ENCODE results near the gene TBC1D21.

The TBC1D21 gene

DNA sequence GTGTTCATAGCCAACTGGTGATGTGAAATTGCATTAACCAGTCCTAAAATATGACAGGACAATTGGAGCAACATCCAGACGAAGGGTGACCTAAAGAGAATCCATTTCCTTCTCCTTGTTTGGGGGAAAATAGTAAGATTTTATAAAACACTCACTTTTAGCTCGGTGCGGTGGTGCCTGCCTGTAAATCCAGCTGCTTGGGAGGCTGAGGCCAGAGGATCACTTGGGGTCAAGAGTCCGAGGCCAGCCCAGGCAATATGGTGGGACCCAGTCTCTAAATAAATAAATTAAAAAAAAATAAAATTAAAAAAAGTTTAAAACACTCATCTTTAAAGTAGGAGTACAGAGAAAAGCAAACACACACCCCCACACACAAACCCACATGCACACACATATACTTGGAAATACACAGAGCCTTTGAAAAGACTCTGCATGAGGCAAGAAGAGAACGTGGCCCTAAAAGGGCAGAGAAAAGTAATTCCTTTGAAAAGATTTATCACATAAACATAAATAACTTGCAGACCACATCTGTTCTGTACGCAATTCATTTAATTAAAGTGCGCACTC lies 38.7 kb downstream of the TBC1D21 start:
- DNase-seq (ENCODE audit: extremely low spot score): no peak
- ChIA-PET POLR2A (no interaction called here), CTCF (interaction anchor here (0.8 kb wide), 1 partner anchor 14 kb away, joined by 4 read pairs; no protein-coding TSS in a partner anchor)
- no peak for TF ChIP-seq FOXK2 (IDR thresholded peaks at IDR 0.05)
- TF ChIP-seq SUZ12 (IDR thresholded peaks at IDR 0.05): no peak
- no peak for TF ChIP-seq ZNF384 (IDR thresholded peaks at IDR 0.05)
- no peak for TF ChIP-seq LEF1 (IDR thresholded peaks at IDR 0.05; ENCODE audit: borderline replicate concordance)
- TF ChIP-seq FOXA1 (IDR thresholded peaks at IDR 0.05): no peak
- TF ChIP-seq BHLHE40 (IDR thresholded peaks at IDR 0.05; ENCODE audit: borderline replicate concordance): no peak
- no peak for TF ChIP-seq L3MBTL2 (conservative IDR thresholded peaks at IDR 0.05)
- TF ChIP-seq NFRKB (IDR thresholded peaks at IDR 0.05): no peak
- no peak for TF ChIP-seq TARDBP (IDR thresholded peaks at IDR 0.05)
- TF ChIP-seq FOXM1 (IDR thresholded peaks at IDR 0.05; ENCODE audit: borderline replicate concordance): no peak
- TF ChIP-seq SP1 (IDR thresholded peaks at IDR 0.05): no peak
- no peak for TF ChIP-seq ARNT (IDR thresholded peaks at IDR 0.05)
- TF ChIP-seq CTBP1 (IDR thresholded peaks at IDR 0.05; ENCODE audit: borderline replicate concordance): no peak
- no peak for TF ChIP-seq HDGF (IDR thresholded peaks at IDR 0.05; ENCODE audit: borderline replicate concordance)
- TF ChIP-seq, protein P1, sequence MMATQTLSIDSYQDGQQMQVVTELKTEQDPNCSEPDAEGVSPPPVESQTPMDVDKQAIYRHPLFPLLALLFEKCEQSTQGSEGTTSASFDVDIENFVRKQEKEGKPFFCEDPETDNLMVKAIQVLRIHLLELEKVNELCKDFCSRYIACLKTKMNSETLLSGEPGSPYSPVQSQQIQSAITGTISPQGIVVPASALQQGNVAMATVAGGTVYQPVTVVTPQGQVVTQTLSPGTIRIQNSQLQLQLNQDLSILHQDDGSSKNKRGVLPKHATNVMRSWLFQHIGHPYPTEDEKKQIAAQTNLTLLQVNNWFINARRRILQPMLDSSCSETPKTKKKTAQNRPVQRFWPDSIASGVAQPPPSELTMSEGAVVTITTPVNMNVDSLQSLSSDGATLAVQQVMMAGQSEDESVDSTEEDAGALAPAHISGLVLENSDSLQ (IDR thresholded peaks at IDR 0.05): no peak
- no peak for TF ChIP-seq ELF4 (IDR thresholded peaks at IDR 0.05)

DNA sequence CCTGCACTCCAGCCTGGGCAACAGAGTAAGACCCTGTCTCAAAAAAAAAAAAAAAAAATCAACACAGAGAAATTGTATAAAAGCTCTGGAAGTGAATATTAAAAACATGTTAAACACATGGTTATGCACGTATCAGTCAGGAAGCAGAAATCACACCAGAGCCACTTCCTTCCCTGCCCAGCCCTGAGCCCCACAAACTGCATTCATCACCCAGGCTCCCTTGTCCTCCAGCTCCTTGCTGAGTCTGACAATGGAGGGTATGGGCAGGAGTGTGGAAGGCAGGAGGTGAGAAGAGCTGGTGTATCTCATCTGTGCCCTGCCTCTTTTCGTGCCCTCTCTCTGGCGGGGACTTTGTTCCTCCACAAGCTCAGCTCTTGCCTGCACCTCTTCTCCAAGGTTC lies 40.8 kb downstream of the TBC1D21 start:
- DNase-seq (ENCODE audit: extremely low spot score): no peak
- CTCF ChIA-PET: interaction anchor here (0.6 to 1.5 kb wide), 4 partner anchors 13 to 26 kb away, joined by 3 to 9 read pairs (median 4); no protein-coding TSS in a partner anchor
- TF ChIP-seq FOXM1 (IDR thresholded peaks at IDR 0.05; ENCODE audit: borderline replicate concordance) (no peak), L3MBTL2 (conservative IDR thresholded peaks at IDR 0.05) (no peak), ELF4 (IDR thresholded peaks at IDR 0.05) (no peak), FOXK2 (IDR thresholded peaks at IDR 0.05) (no peak), LEF1 (IDR thresholded peaks at IDR 0.05; ENCODE audit: borderline replicate concordance) (no peak), ARNT (IDR thresholded peaks at IDR 0.05) (no peak), NFRKB (IDR thresholded peaks at IDR 0.05) (no peak), FOXA1 (IDR thresholded peaks at IDR 0.05) (no peak), SP1 (IDR thresholded peaks at IDR 0.05) (no peak), BHLHE40 (IDR thresholded peaks at IDR 0.05; ENCODE audit: borderline replicate concordance) (no peak), SUZ12 (IDR thresholded peaks at IDR 0.05) (no peak), HDGF (IDR thresholded peaks at IDR 0.05; ENCODE audit: borderline replicate concordance) (no peak), ZNF384 (IDR thresholded peaks at IDR 0.05) (no peak)
- TF ChIP-seq, protein P1 (IDR thresholded peaks at IDR 0.05): no peak
- POLR2A ChIA-PET: no interaction called here

DNA sequence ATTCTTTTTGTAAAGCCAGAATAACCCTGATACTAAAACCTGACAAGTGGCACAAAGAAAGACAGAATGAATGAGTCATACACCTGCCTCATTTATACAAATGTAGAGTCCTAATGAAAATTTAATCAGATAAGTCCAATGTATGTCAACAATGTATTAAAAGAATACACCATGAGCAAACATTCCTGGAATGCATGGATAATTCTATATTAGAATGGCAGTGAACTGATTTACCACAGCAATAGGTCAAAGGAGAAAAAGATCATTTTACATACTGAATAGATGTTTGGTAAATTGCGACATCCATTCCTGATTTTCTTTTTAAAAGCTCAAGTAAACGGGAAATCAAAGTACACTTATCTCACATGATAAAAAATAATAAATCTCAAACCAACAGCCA lies 41.7 kb downstream of the TBC1D21 start:
- no peak for TF ChIP-seq LEF1 (IDR thresholded peaks at IDR 0.05; ENCODE audit: borderline replicate concordance)
- TF ChIP-seq, protein P1 (IDR thresholded peaks at IDR 0.05): no peak
- no peak for TF ChIP-seq FOXM1 (IDR thresholded peaks at IDR 0.05; ENCODE audit: borderline replicate concordance)
- no peak for TF ChIP-seq SUZ12 (IDR thresholded peaks at IDR 0.05)
- no peak for TF ChIP-seq ARNT (IDR thresholded peaks at IDR 0.05)
- no peak for TF ChIP-seq ELF4 (IDR thresholded peaks at IDR 0.05)
- no peak for TF ChIP-seq FOXA1 (IDR thresholded peaks at IDR 0.05)
- TF ChIP-seq NFRKB (IDR thresholded peaks at IDR 0.05): no peak
- TF ChIP-seq L3MBTL2 (conservative IDR thresholded peaks at IDR 0.05): no peak
- TF ChIP-seq FOXK2 (IDR thresholded peaks at IDR 0.05): no peak
- no peak for TF ChIP-seq SP1 (IDR thresholded peaks at IDR 0.05)
- TF ChIP-seq HDGF (IDR thresholded peaks at IDR 0.05; ENCODE audit: borderline replicate concordance): no peak
- no peak for TF ChIP-seq TARDBP (IDR thresholded peaks at IDR 0.05)
- no peak for TF ChIP-seq CTBP1 (IDR thresholded peaks at IDR 0.05; ENCODE audit: borderline replicate concordance)
- no peak for TF ChIP-seq BHLHE40 (IDR thresholded peaks at IDR 0.05; ENCODE audit: borderline replicate concordance)
- no peak for TF ChIP-seq ZNF384 (IDR thresholded peaks at IDR 0.05)
- POLR2A ChIA-PET: no interaction called here
- CTCF ChIA-PET: interaction anchor here (0.7 kb wide), 1 partner anchor 173 kb away, joined by 4 read pairs; no protein-coding TSS in a partner anchor
- DNase-seq (ENCODE audit: extremely low spot score): no peak

DNA sequence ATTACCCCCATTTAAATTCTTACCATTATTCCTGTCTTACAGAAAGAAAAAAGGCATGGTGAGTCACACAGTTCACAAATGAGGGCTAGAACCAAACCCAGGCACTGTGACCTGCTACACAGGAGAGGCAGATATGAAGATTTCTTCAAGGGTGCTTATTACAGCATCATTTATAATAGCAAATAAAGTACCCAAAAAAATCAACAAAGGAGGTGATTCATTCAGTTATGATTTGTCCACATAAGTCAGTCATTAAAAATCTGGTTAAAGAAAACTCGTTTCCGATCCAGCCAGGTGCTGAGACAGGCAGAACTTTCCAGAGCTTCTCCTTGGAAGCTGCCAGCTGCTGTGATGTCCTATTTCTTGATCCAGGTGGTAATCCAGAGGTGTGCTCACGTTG lies 45.4 kb downstream of the TBC1D21 start:
- DNase-seq (ENCODE audit: extremely low spot score): no peak
- POLR2A ChIA-PET: no interaction called here
- CTCF ChIA-PET: interaction anchor here (1.2 to 1.6 kb wide), 2 partner anchors 10 to 11 kb away, joined by 4 to 6 read pairs; no protein-coding TSS in a partner anchor
- TF ChIP-seq ARNT (IDR thresholded peaks at IDR 0.05): no peak
- no peak for TF ChIP-seq ELF4 (IDR thresholded peaks at IDR 0.05)
- TF ChIP-seq NFRKB (IDR thresholded peaks at IDR 0.05): no peak

- ChIA-PET CTCF (interaction anchor here (1.0 kb wide), 1 partner anchor 17 kb away, joined by 3 read pairs; no protein-coding TSS in a partner anchor), POLR2A (no interaction called here)
- DNase-seq (ENCODE audit: extremely low spot score): no peak
- TF ChIP-seq CTBP1 (IDR thresholded peaks at IDR 0.05; ENCODE audit: borderline replicate concordance) (no peak), NFRKB (IDR thresholded peaks at IDR 0.05) (no peak), FOXA1 (IDR thresholded peaks at IDR 0.05) (no peak), TARDBP (IDR thresholded peaks at IDR 0.05) (no peak)
- TF ChIP-seq, protein P1 (IDR thresholded peaks at IDR 0.05): no peak
These were observed 46.3 kb downstream of the TBC1D21 start for GRCh38 chr15:73919706-73920105.

All from HEK293T (cell line).